ENCODE data around the gene RNPEP.
"Not testable (repeated sequence)": the region's sequence is repeated elsewhere in the genome, so short reads cannot be mapped to it uniquely, and the experiment has no call there.

RNPEP gene

GRCh38 chr1:202016811-202017748 is 34.6 kb downstream of the RNPEP start:
- H3K4me3 ChIP-seq (ENCODE audit: low read depth, low read length) = no peak overlapping the region
- no peak for TF ChIP-seq CTCF (IDR thresholded peaks at IDR 0.05; ENCODE audit: low read depth, low read length)

GRCh38 chr1:202017749-202018467 is 35.5 kb downstream of the RNPEP start:
- no peak overlapping the region for H3K4me3 ChIP-seq (ENCODE audit: low read depth, low read length)
- TF ChIP-seq CTCF (IDR thresholded peaks at IDR 0.05; ENCODE audit: low read depth, low read length) = no peak

GRCh38 chr1:202018468-202019234 is 36.2 kb downstream of the RNPEP start:
- TF ChIP-seq CTCF (IDR thresholded peaks at IDR 0.05; ENCODE audit: low read depth, low read length) = no peak
- no peak overlapping the region for H3K4me3 ChIP-seq (ENCODE audit: low read depth, low read length)

- H3K4me3 ChIP-seq (ENCODE audit: low read depth, low read length) = not testable (repeated sequence)
Observed at GRCh38 chr1:202019235-202019558, 36.7 kb downstream of the RNPEP start.

GRCh38 chr1:202023001-202023433 is 40.6 kb downstream of the RNPEP start:
- no peak overlapping the region for H3K4me3 ChIP-seq (ENCODE audit: low read depth, low read length)
- TF ChIP-seq CTCF (IDR thresholded peaks at IDR 0.05; ENCODE audit: low read depth, low read length) = no peak

GRCh38 chr1:202029171-202029665 is 46.8 kb downstream of the RNPEP start:
- H3K4me3 ChIP-seq (ENCODE audit: low read depth, low read length) = no peak overlapping the region
- TF ChIP-seq CTCF (IDR thresholded peaks at IDR 0.05; ENCODE audit: low read depth, low read length) = no peak

GRCh38 chr1:202029727-202030126 is 47.3 kb downstream of the RNPEP start:
- TF ChIP-seq CTCF (IDR thresholded peaks at IDR 0.05; ENCODE audit: low read depth, low read length) = no peak
- H3K4me3 ChIP-seq (ENCODE audit: low read depth, low read length) = no peak overlapping the region

All from WI38 (cell line).